Caco-2 (cell line): Measurements from ENCODE around the gene H6PD. TPM values are rescaled to one million over a fixed set of nuclear protein-coding genes. Genes with fewer than 3 reads are reported as not detected.

Experiments
- BruUV-seq: library from RNA; stranded (reverse); fragments of 400-500 nt; replicated peaks from 2 replicates; lab custom pipeline; 2021; lab: Mats Ljungman, UMichigan
- CTCF ChIA-PET: fragments of 300-600 bp; sonication (Branson Sonifier 250); formaldehyde crosslinking; loops from one replicate; lab custom pipeline; 2022; ENCODE audit warnings: antibody characterized with exemption; lab: Charles Lee
- POLR2A ChIA-PET: fragments of 300-600 bp; sonication (Branson Sonifier 250); formaldehyde crosslinking; loops from one replicate; lab custom pipeline; 2022; ENCODE audit warnings: antibody characterized with exemption; lab: Charles Lee
- DNase-seq, 2 experiments: peaks; one replicate each; pipeline versions ENCODE4 v3.0.0 to v3.0.0-alpha.2; 2020 to 2022
- H3K27me3 ChIP-seq: replicated peaks from 2 replicates; pipeline ENCODE4 v1.6.0; 2011; ENCODE audit warnings: low read length; ENCODE audit not compliant: control insufficient read depth, insufficient read depth
- H3K36me3 ChIP-seq: 2 replicates; pipeline ENCODE4 v1.5.1; 2011; ENCODE audit warnings: low read length; ENCODE audit not compliant: control insufficient read depth, insufficient read depth
- H3K4me1 ChIP-seq: fragments of 250-450 bp; sonication (Bioruptor Pico); 2 replicates; pipeline ENCODE4 v1.5.1; 2020; ENCODE audit warnings: mild to moderate bottlenecking
- H3K4me3 ChIP-seq: 2 replicates; pipeline ENCODE4 v1.5.1; 2011; ENCODE audit warnings: low read depth, mild to moderate bottlenecking, control low read depth, low read length
- H3K9me3 ChIP-seq: fragments of 250-450 bp; sonication (Bioruptor Pico); 2 replicates; pipeline ENCODE4 v1.5.1; 2020; ENCODE audit warnings: mild to moderate bottlenecking, moderate library complexity
- H3K27ac Mint-ChIP-seq: one replicate; pipeline ENCODE4 v1.8.0; 2022; ENCODE audit warnings: mixed read lengths; ENCODE audit not compliant: unreplicated experiment
- H3K27me3 Mint-ChIP-seq: one replicate; pipeline ENCODE4 v1.8.0; 2022; ENCODE audit warnings: mixed read lengths; ENCODE audit not compliant: insufficient read depth, unreplicated experiment
- H3K36me3 Mint-ChIP-seq: one replicate; pipeline ENCODE4 v1.8.0; 2022; ENCODE audit warnings: mild to moderate bottlenecking, mixed read lengths; ENCODE audit not compliant: insufficient read depth, unreplicated experiment
- H3K4me1 Mint-ChIP-seq: one replicate; pipeline ENCODE4 v1.8.0; 2022; ENCODE audit warnings: low read depth, mixed read lengths; ENCODE audit not compliant: unreplicated experiment
- H3K4me3 Mint-ChIP-seq: one replicate; pipeline ENCODE4 v1.8.0; 2022; ENCODE audit warnings: mild to moderate bottlenecking, moderate library complexity, mixed read lengths; ENCODE audit not compliant: unreplicated experiment
- H3K9me3 Mint-ChIP-seq: one replicate; pipeline ENCODE4 v1.8.0; 2022; ENCODE audit warnings: mixed read lengths; ENCODE audit not compliant: unreplicated experiment
- intact Hi-C: fragments of 100-400 bp; cut with micrococcal nuclease; formaldehyde crosslinking; loops from one replicate; pipeline ENCODE4 v1.10.0; 2022; ENCODE audit not compliant: unreplicated experiment
- total RNA-seq: library from RNA; stranded (reverse); gene quantifications from 2 replicates; pipeline ENCODE4 v1.2.3, GENCODE V29; 2022
- TF ChIP-seq, protein P1 (sequence below), 2 experiments: fragments of 200-600 bp in 1 of 2; IDR thresholded peaks; 1 replicate in 1 of 2; 2 replicates in 1 of 2; pipeline versions ENCODE4 v1.5.1 to v1.8.0; 2011 to 2022; ENCODE audit warnings: antibody characterized with exemption in 1 of 2, control low read depth in 1 of 2, inconsistent platforms in 1 of 2, low read depth in 1 of 2, low read length in 1 of 2, mild to moderate bottlenecking in 1 of 2, moderate library complexity in 1 of 2; ENCODE audit not compliant: insufficient read depth in 1 of 2, severe bottlenecking in 1 of 2, unreplicated experiment in 1 of 2

H6PD gene
- total RNA-seq, 1 experiment from 2014 or later: 13.0 TPM

- intact Hi-C loops: loop anchor here (5.0 kb wide), 1 partner anchor 144 kb away; no protein-coding TSS in a partner anchor
- POLR2A ChIA-PET: no interaction called here
- no peaks in the 10 kb centered on the region for H3K27me3 Mint-ChIP-seq
- CTCF ChIA-PET: no interaction called here
- TSS peak; percentile 58 for BruUV-seq
- peak in 1 of 2 experiments; percentile 41 for DNase-seq
- Histone ChIP-seq H3K4me3 (peak overlapping the region; percentile 63), H3K4me1 (peaks cover 47% of the 10 kb centered on the region), H3K36me3 (no peaks in the 10 kb centered on the region; the same call in 1 of the 2 replicates), H3K9me3 (peaks cover 1% of the 10 kb centered on the region; the same call in 1 of the 2 replicates), H3K27me3 (no peaks in the 10 kb centered on the region)
- peaks cover 7% of the 10 kb centered on the region for H3K4me1 Mint-ChIP-seq
- H3K27ac Mint-ChIP-seq: no peak overlapping the region
- H3K9me3 Mint-ChIP-seq: peaks cover 6% of the 10 kb centered on the region
- TF ChIP-seq, protein P1, sequence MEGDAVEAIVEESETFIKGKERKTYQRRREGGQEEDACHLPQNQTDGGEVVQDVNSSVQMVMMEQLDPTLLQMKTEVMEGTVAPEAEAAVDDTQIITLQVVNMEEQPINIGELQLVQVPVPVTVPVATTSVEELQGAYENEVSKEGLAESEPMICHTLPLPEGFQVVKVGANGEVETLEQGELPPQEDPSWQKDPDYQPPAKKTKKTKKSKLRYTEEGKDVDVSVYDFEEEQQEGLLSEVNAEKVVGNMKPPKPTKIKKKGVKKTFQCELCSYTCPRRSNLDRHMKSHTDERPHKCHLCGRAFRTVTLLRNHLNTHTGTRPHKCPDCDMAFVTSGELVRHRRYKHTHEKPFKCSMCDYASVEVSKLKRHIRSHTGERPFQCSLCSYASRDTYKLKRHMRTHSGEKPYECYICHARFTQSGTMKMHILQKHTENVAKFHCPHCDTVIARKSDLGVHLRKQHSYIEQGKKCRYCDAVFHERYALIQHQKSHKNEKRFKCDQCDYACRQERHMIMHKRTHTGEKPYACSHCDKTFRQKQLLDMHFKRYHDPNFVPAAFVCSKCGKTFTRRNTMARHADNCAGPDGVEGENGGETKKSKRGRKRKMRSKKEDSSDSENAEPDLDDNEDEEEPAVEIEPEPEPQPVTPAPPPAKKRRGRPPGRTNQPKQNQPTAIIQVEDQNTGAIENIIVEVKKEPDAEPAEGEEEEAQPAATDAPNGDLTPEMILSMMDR (IDR thresholded peaks at IDR 0.05; ENCODE audit: insufficient read depth in 1 of 2, low read depth in 1 of 2, low read length in 1 of 2, severe bottlenecking in 1 of 2, unreplicated experiment in 1 of 2): no peak
- no peak overlapping the region for H3K4me3 Mint-ChIP-seq
- H3K36me3 Mint-ChIP-seq: peaks cover 7% of the 10 kb centered on the region
Observed at GRCh38 chr1:9293533-9294404, 59.2 kb downstream of the H6PD start.

- TF ChIP-seq, protein P1 (IDR thresholded peaks at IDR 0.05; ENCODE audit: insufficient read depth in 1 of 2, low read depth in 1 of 2, low read length in 1 of 2, severe bottlenecking in 1 of 2, unreplicated experiment in 1 of 2): no peak
- CTCF ChIA-PET: interaction anchor here (0.7 kb wide), 1 partner anchor 105 kb away, joined by 4 read pairs; no protein-coding TSS in a partner anchor
Observed at GRCh38 chr1:9294405-9294773, 59.8 kb downstream of the H6PD start.

DNA sequence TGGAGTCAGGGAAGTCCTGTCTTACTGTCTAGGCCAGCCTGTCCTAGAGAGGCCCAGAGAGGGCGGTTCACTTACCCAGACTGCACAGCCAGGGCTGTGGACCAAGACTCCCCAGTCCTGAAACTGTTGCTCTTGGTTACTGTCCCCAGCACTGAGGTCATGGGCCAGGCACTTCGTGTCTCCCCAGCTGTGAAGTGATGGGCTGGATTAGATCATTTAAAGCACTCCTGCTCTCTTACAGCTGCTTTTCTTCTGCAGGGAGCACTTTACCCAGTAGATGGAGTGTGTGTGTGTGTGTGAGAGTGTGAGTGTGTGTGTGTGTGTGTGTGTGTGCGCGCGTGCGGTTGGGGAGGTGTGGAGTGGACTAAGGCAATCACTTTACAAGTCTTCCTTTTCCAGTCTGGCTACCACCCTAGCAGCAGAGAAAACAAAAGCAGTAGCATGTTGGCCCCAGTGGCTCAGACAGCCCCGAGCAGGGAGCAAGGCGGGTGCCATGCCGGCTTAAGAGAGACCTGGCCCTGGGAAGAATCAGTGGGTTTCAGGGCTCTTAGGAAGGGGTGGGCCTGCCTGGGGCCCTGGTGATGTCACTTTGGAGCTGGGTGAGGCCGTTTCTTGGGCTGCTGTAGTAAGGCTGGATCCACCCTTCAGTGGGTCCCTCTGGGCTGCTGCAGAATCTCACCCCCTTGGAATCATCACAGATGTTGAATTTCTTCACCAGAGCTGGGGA is 60.5 kb downstream of the H6PD start:
- no peaks in the 10 kb centered on the region; the same call in 1 of the 2 replicates for H3K36me3 ChIP-seq
- POLR2A ChIA-PET: no interaction called here
- CTCF ChIA-PET: interaction anchor here (0.7 kb wide), 1 partner anchor 104 kb away, joined by 4 read pairs; no protein-coding TSS in a partner anchor
- no TSS peak for BruUV-seq
- intact Hi-C loops: loop anchor here (5.0 kb wide), 1 partner anchor 142 kb away; no protein-coding TSS in a partner anchor
- DNase-seq: no peak
- Mint-ChIP-seq H3K27me3 (no peaks in the 10 kb centered on the region), H3K4me1 (peaks cover 9% of the 10 kb centered on the region), H3K4me3 (no peak overlapping the region), H3K27ac (no peak overlapping the region), H3K9me3 (no peaks in the 10 kb centered on the region), H3K36me3 (peaks cover 9% of the 10 kb centered on the region)
- H3K9me3 ChIP-seq: no peaks in the 10 kb centered on the region
- TF ChIP-seq, protein P1 (IDR thresholded peaks at IDR 0.05; ENCODE audit: insufficient read depth in 1 of 2, low read depth in 1 of 2, low read length in 1 of 2, severe bottlenecking in 1 of 2, unreplicated experiment in 1 of 2): no peak
- H3K4me3 ChIP-seq: no peak overlapping the region
- peaks cover 54% of the 10 kb centered on the region for H3K4me1 ChIP-seq
- no peaks in the 10 kb centered on the region for H3K27me3 ChIP-seq

More at GRCh38 chr1:9294405-9294773, 59.8 kb downstream of the H6PD start:
- H3K27me3 ChIP-seq: no peaks in the 10 kb centered on the region
- intact Hi-C loops: loop anchor here (5.0 kb wide), 1 partner anchor 143 kb away; no protein-coding TSS in a partner anchor
- BruUV-seq: no TSS peak
- POLR2A ChIA-PET: no interaction called here
- no peak for DNase-seq
- H3K36me3 Mint-ChIP-seq: peaks cover 7% of the 10 kb centered on the region
- H3K9me3 Mint-ChIP-seq: no peaks in the 10 kb centered on the region
- peaks cover 7% of the 10 kb centered on the region for H3K4me1 Mint-ChIP-seq
- no peaks in the 10 kb centered on the region for H3K27me3 Mint-ChIP-seq
- no peak overlapping the region for H3K4me3 Mint-ChIP-seq
- H3K27ac Mint-ChIP-seq: no peak overlapping the region
- no peaks in the 10 kb centered on the region; the same call in 1 of the 2 replicates for H3K36me3 ChIP-seq
- H3K4me1 ChIP-seq: peaks cover 51% of the 10 kb centered on the region
- H3K9me3 ChIP-seq: no peaks in the 10 kb centered on the region; the same call in 1 of the 2 replicates
- peak overlapping the region; percentile 63 for H3K4me3 ChIP-seq
